HG03095 (cell line): ENCODE data around the gene GRIK4.
A peak's percentile ranks its signal among the peaks of the same experiment; 100 is the strongest.

Experiments used
- ATAC-seq: cut with Tn5 transposase; IDR thresholded peaks from one replicate; pipeline ENCODE4 v1.9.1; 2021; ENCODE audit warnings: moderate library complexity; ENCODE audit not compliant: unreplicated experiment

The GRIK4 gene

DNA sequence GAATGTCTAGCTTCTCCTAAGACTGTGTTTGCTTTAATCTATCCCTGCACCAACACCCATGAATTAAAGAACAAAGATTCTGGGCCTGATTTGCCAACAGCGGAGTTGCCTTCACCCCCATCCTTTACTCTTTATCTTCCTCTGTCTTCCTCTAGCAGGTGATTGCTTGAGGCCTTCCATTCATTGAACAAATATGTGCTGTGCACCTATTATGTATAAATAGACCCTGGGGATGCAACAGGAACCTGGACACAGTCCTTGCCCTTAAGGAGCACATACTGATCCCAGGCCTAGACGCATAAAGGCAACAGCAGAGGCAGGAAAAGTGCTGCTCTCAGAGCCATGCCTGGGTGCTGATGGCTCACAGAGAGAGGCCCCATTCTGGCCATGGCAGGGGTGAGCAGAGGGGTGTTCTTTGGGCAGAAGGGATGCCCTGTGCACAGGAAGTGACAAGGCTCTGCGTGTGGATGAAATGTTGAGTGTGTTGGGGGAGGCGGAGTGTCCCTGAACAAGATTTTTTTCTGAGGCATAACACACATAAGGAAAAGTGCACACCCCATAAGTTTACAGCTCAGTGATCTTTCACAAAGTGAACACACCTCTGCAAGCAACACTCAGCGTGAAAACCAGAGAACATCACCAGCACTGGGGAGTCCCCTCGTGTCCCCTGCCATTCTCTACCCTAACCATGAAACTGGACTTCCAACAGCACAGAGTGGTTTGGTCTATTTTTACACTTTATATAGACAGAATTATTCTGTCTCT is 145.9 kb downstream of the GRIK4 start:
- ATAC-seq: peak; percentile 47

DNA sequence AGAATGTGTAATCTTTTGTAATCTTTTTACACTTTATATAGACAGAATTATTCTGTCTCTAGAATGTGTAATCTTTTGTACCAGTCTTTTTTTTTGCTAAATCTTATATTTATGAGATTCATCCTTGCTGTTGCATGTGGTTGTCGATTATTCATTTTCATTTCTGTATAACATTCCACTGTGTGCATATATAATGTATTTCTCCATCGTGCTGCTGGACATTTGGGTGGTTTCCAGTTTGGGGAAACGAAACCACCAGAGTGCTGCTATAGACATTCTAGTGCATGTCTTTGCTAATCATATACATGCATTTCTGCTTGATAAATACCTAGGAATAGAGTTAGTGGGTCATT is 146.5 kb downstream of the GRIK4 start:
- peak; percentile 53 for ATAC-seq

DNA sequence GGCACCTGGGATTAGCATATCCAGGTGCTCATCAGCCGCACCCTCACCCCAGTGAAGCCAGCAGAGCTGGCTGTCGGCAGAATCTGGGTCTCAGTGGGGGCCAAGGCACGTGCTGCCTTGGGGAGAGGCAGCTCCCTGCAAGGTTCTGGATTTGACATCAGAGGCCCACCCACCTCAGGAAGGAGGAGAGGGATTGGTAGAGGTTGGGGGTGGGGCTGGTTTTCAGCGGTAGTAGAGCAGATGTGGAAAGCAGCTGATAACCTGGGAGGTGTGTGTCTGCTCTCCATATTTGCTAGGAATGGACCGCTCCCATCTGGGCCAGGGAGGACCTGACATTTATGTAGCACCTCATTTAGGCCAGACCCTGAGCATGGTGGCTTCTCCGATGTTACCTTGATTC is 147.5 kb downstream of the GRIK4 start:
- no peak for ATAC-seq

DNA sequence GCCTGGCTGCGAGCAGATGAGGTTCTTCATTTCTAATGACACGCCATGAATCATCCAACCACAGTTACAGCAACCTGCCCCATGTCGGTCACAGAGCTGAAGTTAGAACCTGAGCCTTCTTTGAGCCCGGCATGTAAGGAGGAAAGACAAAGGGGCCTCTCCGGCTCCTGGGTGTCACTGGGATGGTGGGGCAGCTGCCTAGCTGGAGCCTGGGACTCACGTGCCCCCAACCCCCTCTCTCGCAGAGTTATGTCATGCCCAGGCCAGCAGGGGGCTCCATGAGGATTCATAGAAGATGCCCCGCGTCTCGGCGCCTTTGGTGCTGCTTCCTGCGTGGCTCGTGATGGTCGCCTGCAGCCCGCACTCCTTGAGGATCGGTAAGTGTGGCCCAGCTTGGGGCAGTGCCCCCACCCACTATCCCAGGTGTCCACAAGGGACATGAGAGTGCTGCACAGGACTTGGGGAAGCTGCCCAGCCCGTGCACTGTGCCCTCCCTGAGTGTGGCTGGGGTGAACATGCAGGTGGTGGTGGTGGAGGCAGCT is 148.5 kb downstream of the GRIK4 start:
- ATAC-seq: no peak

DNA sequence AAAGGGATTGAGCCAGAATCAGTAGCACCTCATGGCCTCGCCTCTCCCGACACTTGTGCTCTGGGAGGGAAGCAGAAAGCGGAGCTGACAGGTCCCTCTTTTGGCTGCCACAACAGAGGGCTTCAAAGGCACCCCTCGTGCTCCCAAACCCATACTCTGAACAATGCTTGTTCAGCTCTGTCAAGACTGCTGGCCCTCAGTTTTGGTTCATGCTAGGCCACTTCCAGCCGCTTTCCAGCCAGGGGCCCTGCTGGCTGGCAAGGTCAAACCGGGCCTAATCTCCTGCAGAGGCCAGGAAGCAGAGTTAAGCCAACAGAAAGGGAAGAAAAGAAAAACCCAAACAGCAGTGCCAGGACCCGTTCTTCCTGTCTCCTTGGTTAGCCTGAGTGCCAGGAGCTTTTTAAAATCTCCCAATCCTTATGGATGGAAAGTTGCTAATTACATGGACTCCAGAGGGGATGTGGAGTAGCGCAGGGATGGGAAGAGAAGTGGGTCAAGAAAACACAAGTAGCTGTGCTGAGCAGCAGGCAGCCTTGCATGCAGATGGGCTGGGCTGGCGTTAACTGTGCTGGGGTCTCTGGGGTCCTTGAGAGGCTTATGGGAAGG is 150.6 kb downstream of the GRIK4 start:
- ATAC-seq: no peak

DNA sequence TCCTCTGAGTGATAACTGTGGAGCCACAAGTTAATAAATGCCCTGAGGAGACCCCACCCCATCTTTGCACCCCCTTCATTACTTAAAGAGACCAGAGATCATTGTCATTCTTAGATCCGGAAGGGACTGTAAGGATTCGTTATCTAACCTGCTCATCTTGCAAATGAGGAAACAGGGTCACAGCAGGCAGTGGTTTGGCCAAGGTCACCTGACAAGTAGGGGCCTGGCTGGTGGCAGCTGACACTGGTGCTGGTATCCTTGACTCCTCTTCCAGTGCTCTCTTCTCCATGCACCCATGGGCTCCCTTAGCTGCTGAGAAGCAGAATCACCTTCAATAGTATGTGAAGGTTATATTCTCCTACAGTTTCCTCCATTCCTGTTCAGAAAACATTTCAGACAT is 151.6 kb downstream of the GRIK4 start:
- ATAC-seq: no peak

DNA sequence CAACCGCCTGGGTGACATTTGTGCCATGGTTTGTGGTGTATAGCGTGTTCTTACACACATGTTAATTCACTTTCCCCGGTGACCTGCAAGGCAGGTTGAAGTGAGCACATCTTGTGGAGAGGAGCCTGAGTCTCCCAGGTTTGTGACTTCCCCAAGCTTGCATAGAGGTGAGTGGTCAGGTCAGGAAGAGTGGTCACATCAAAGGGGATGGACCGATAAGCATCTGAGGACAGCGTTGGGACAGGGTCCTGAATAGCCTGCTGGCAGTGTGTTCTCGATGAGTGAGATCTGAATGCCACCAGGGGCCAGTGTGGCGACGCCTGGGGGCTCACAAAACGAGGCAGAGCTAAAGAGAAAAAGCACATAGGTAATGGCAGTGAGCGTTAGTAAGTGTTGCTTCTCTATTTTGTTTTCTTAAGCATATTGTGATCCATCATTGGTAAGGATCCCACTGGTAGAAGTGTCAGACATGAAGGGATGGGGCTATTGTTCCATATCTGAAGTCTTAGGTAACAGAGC is 154.6 kb downstream of the GRIK4 start:
- ATAC-seq: no peak

DNA sequence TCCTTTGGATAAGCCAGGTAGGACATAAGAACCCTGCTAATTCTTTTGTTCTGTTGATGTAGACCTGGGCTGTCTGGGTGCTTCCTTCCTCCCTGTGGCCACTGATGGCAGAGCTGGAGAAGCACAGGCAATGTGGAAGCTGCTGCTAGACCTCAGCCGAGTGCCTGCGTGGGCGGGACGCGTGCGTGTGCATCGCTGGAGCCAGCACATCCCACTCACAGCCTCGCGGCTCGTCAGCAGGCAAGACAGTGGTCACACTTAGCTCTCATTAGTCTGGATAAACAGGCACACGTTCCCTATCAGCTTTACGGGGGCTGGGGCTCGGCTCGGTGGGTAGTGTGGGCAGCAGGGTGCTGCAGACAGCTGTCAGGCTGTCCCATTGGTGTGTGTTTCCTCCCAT is 155.7 kb downstream of the GRIK4 start:
- ATAC-seq: no peak

DNA sequence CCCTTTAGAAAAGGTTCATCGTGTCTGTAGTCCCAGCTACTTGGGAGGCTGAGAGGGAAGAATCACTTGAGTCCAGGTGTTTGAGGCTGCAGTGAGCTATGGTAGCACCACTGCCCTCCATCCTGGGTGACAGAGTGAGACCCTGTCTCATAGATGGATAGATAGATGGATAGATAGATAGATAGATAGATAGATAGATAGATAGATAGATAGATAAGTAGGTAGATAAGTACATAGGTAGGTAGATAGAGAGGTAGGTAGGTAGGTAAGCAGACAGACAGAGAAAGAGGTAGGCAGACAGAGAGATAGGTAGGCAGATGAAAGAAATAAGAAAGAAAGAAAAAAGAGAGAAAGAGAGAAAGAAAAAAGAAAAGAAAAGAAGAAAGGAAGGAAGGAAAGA is 156.4 kb downstream of the GRIK4 start:
- ATAC-seq: no peak

DNA sequence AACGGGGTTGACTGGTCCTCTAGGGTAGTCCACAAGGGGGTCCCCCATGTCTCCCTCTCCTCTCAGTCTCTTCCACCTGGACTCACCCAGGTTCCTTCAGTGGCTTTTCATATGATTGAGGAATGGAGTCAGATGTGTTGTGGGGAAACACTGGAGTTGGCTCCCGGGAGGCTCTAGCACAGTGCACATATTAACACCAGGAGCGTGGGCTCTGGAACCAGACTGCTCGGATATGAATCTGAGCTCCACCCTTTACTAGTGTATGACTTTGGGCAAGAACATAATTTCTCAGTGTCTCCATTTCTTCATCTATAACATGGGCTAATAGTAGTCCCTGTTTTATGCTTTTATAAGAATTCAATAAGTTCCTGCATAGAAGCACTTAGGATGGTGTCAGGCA is 157.0 kb downstream of the GRIK4 start:
- no peak for ATAC-seq

DNA sequence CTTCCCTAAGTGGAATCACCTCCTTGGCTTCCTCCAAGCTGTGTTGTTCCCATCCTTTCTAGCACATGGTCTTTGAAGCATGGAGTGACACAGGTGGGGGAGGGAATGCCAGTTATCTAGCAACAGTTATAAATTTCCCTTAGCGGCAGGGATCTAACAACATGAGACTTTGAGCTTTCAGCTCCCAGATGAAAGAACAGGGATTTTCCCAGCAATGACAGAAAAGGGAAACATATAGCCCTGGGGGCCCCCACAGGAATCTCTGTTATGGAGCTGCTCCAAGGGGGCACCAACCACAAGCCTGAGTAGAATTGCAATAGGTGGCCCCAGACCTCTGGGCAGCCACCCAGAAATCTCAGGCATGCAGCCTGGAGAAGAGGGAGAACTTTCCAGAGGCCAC is 163.0 kb downstream of the GRIK4 start:
- no peak for ATAC-seq

DNA sequence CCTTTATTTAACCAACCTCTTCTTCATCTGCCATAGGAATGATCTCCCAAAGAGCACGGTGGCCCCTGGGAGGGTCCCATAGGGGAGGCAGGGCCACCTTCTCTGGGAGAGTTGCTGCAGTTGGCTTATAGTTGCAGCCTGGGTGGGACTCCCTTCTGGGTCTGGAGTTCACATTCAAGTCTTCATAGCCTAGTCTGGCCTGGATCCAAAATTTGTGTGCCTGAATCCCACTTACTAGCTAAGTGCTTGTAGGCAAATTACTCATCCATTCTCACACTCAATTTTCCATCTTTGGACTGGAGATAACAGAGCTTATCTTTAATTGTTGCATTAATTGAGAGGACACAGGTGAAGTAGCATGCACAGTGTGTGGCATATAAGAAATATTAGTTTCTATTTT is 163.6 kb downstream of the GRIK4 start:
- ATAC-seq: no peak

DNA sequence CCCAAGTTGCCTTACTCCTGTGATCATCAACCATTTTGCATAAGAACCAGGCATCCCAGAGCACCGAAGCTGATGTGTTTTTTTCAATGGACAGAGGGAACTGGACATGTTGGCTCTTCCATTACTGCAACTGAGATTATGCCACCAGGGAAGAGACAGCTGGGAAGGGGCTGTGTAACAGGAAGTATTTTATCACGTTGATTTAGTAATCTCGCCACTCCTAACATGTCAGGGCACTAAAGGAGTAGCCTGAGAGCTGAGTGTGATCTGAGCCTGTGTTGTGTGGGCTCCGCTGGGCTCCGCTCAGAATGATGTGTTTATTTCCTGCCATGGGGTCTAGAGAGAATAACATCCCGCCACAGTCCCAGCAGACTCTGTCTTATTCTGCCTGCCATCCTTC is 165.4 kb downstream of the GRIK4 start:
- no peak for ATAC-seq

DNA sequence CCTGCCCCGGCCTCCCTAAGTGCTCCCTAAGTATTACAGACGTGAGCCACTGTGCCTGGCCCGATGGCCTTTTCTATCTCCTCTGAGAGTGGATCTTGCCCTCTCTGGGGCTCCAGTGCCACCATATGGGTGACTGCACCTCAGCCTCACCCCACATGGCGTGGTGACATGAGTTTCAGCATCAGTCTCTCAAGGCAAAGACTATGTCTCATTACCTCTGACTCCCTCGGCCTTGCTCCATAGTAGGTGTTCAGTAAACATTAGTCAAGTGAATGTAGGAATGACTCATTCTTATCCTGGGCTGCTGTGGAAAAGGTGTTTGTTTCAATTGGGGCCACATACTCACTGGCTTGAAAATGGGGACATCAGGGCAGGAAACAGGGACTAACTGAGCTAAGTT is 168.8 kb downstream of the GRIK4 start:
- ATAC-seq: no peak

DNA sequence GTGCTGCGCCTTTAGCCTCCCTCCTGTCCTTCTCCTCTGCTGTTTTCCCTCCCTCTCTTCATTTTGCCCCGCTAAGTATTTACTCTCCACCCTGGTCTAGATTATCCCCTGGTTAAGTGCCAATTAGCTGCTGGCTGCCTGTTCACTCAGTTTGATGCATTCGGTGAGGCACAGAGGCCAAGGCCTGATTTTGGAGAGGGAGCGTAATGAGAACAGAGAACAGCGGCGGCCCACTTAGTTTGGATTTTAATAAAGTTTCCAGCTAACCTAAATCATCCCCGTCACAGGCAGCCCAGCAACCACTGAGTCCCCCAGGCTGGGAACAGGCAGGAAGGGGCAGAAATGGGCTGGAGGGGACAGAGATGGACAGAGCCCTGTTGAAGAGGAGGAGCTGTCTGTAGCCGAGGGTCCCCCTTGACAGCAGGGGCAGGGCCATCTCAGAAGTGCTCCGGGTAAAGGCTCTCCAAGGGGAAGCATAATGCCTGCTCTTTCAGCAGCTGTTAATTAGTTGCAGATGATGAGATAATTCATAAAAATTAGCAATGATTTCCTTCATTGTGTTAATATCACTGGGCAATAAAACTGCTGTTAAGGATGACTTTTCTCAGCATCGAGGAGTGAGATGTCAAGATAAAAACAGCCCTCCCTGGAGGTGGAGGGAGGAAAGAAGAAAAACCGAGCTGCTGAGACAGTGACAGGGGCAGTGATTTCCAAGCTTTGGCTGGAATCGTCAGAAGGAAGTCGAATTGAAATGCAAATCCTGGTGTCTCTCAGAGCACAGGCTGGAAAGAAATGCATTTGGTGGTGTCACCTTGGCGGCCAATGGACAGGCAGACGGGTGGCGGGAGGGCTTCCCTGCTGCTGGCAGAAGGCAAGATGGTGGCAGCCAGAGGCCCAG is 170.1 kb downstream of the GRIK4 start:
- no peak for ATAC-seq

DNA sequence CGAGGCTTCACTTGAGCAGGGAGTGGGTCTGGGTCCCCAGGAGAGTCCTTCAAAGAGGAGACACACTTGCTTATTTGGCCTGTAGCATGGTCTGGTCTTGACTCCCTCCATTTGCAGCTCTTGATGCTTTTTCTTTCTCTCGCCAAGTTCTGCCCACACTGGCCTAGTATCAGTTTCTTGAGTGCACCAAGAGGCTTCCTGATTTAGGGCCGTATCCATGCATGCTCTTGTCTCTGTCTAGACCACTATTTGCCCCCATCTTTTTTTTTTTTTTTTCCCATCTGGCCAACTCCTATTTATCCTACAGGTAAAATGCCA is 170.7 kb downstream of the GRIK4 start:
- ATAC-seq: no peak

DNA sequence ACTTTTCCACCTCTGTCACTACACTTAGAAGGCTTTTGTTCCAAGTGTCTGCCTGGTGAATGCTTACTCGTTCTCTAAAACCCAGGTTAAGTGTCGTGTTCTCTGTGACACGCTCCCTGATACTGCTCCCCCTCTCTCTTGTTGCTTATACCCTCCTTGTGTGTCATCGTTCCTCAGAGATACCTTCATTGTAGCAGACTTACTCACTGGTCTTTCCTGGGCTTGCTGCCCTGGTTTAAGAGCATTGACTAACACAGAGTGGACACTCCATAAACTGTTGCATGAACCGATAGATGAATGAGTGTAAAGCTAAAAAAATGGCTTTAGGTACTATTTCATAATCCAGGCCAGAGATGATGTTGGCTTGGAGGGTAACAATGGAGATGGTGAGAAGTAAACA is 171.3 kb downstream of the GRIK4 start:
- ATAC-seq: no peak

DNA sequence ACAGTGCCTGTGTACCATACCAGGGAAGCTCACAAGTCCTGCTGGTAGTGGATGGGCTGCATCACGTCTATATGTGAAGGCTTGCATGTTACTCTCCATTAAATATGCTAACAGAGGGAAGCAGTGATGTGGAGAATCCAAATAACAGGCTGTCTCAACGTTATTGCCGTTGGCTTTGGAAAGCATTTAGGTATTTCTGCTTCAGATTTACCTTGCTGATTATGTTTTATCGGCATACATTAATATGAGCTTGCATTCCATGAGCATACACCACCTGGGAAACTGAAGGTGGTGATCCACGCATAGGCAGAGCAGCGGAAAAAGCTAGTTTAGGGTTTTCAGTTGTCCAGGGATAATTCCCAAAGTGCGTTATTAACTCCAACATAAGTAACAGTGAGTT is 175.0 kb downstream of the GRIK4 start:
- ATAC-seq: no peak

DNA sequence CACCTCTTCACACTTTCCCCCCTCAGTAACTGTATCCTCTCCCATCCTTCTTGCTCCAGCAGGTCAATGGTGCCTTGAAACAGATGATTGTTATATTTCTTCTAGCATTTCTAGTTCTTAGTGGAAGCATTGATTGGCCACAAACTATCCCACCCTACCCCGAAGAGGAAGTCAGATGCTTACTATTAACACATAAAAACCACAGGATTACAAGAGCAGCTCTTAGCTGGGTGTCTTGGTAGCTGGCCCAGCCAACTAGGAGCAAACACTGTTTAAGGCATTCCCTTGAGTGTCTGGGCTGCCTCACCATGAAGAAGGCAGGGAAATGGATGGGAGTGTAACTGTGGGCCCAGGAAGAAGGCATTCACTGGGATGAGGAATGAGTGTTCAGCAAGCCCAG is 176.6 kb downstream of the GRIK4 start:
- no peak for ATAC-seq

DNA sequence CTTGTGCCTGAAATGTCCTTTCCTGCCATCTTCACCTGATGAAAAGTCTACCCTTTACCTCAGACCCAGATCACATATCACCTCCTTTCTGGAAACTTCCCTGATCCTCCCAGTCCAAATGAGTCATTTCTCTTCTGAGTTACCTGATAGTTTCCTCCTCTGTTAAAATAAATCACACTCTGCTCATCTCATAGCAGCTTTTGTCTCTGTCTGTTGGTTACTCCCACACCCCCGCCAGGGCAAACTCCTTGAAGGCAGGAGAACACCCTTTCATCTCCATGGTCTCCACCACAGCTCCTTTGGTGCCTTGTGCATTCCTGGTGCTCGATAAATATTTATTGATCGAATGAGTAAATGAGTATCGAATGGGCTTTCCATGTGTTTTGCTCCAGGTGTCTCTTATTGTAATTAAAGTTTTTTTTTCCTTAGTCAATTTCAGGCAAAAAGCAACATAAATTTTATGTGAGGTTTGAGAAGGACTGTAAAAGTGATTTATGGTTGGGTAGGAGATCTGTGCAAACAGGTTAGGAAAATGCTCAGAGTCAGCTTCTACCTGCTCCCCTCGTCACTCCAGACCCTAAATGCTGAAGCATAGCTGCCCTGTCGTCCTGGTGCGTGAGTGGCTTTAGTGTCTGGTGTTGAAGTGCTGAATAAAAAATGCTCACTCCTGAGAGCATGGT is 178.2 kb downstream of the GRIK4 start:
- no peak for ATAC-seq

DNA sequence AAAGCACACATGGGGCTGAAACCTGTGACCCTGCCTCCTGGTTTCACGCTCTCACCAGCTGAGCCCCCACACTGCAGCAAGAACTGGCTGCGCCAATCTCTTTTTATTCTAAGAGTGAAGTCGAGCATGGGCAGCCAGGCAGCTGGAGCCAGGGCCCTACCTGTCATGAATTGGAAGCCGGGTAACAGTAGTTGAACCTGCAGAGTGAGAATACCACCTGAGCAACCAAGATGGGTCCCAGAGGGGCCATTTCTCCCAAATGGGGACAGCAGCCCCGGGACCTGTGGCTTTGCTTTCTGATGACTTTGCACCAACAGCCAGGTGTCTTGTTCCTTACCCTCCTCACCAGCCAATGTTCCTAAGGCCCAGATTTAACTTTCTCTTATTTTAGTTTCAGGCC is 178.9 kb downstream of the GRIK4 start:
- no peak for ATAC-seq
